OCI-LY1 (cell line): Measurements from ENCODE around the gene EDN2.

Source experiments
- H2AFZ ChIP-seq: fragments of 200-600 bp; sonication (generic), shearing (Covaris generic); 2 replicates; pipeline ENCODE4 v1.6.0; 2014; ENCODE audit warnings: antibody characterized with exemption, mild to moderate bottlenecking, low read length
- H3F3A ChIP-seq: fragments of 200-600 bp; sonication (generic), shearing (Covaris generic); 2 replicates; pipeline ENCODE4 v1.6.0; 2014; ENCODE audit warnings: mild to moderate bottlenecking, antibody characterized with exemption, low read length, moderate library complexity; ENCODE audit not compliant: insufficient read depth
- H3K27ac ChIP-seq: fragments of 200-600 bp; sonication (generic); 2 replicates; pipeline ENCODE4 v1.5.1; 2014; ENCODE audit warnings: low read length, mixed run types, mild to moderate bottlenecking, low read depth; ENCODE audit not compliant: poor library complexity, severe bottlenecking
- H3K27me3 ChIP-seq: fragments of 200-600 bp; sonication (generic); 2 replicates; pipeline ENCODE4 v1.6.0; 2014; ENCODE audit warnings: antibody characterized with exemption, mild to moderate bottlenecking, low read length, moderate library complexity; ENCODE audit not compliant: insufficient read depth
- H3K36me3 ChIP-seq: fragments of 200-600 bp; sonication (generic); 2 replicates; pipeline ENCODE4 v1.6.1; 2014; ENCODE audit warnings: mild to moderate bottlenecking, antibody characterized with exemption, low read length, moderate library complexity, mixed read lengths; ENCODE audit not compliant: insufficient read depth
- H3K4me1 ChIP-seq: fragments of 200-600 bp; sonication (generic); 2 replicates; pipeline ENCODE4 v1.5.1; 2014; ENCODE audit warnings: mild to moderate bottlenecking, low read length, moderate library complexity; ENCODE audit not compliant: insufficient read depth, severe bottlenecking
- H3K4me2 ChIP-seq: fragments of 200-600 bp; sonication (generic), shearing (Covaris generic); 2 replicates; pipeline ENCODE4 v1.6.1; 2014; ENCODE audit warnings: low read length
- H3K4me3 ChIP-seq: fragments of 200-600 bp; sonication (generic); 2 replicates; pipeline ENCODE4 v1.5.1; 2014; ENCODE audit warnings: low read length, low read depth, mild to moderate bottlenecking, mixed read lengths; ENCODE audit not compliant: poor library complexity, severe bottlenecking
- H3K79me2 ChIP-seq: fragments of 200-600 bp; shearing (Covaris generic); 2 replicates; pipeline ENCODE4 v1.6.1; 2016; ENCODE audit warnings: mixed run types, low read length, mixed read lengths; ENCODE audit not compliant: insufficient read depth
- H3K9ac ChIP-seq: fragments of 200-600 bp; sonication (generic), shearing (Covaris generic); 2 replicates; pipeline ENCODE4 v1.6.1; 2014; ENCODE audit warnings: mild to moderate bottlenecking, low read length, mixed read lengths
- H3K9me2 ChIP-seq: fragments of 200-600 bp; sonication (generic), shearing (Covaris generic); 2 replicates; pipeline ENCODE4 v1.6.1; 2014; ENCODE audit warnings: low read depth, mild to moderate bottlenecking, low read length, mixed read lengths
- H3K9me3 ChIP-seq: fragments of 200-600 bp; shearing (Covaris generic); 2 replicates; pipeline ENCODE4 v1.6.1; 2014; ENCODE audit warnings: low read length, mixed read lengths
- H4K20me1 ChIP-seq: fragments of 200-600 bp; sonication (generic), shearing (Covaris generic); 2 replicates; pipeline ENCODE4 v1.6.0; 2016; ENCODE audit warnings: mild to moderate bottlenecking, low read length; ENCODE audit not compliant: insufficient read depth
- EZH2 ChIP-seq: fragments of 200-600 bp; sonication (generic), shearing (Covaris generic); IDR thresholded peaks from 2 replicates; pipeline ENCODE4 v1.8.0; 2017; ENCODE audit warnings: borderline replicate concordance, mixed run types, mild to moderate bottlenecking, antibody characterized with exemption, low read length, moderate library complexity, mixed read lengths
- TF ChIP-seq, protein P1 (sequence below): fragments of 200-600 bp; sonication (generic), shearing (Covaris generic); IDR thresholded peaks from 2 replicates; pipeline ENCODE4 v1.5.1; 2017; ENCODE audit warnings: mild to moderate bottlenecking, antibody characterized with exemption, low read length, moderate library complexity, mixed read lengths

The EDN2 gene

DNA sequence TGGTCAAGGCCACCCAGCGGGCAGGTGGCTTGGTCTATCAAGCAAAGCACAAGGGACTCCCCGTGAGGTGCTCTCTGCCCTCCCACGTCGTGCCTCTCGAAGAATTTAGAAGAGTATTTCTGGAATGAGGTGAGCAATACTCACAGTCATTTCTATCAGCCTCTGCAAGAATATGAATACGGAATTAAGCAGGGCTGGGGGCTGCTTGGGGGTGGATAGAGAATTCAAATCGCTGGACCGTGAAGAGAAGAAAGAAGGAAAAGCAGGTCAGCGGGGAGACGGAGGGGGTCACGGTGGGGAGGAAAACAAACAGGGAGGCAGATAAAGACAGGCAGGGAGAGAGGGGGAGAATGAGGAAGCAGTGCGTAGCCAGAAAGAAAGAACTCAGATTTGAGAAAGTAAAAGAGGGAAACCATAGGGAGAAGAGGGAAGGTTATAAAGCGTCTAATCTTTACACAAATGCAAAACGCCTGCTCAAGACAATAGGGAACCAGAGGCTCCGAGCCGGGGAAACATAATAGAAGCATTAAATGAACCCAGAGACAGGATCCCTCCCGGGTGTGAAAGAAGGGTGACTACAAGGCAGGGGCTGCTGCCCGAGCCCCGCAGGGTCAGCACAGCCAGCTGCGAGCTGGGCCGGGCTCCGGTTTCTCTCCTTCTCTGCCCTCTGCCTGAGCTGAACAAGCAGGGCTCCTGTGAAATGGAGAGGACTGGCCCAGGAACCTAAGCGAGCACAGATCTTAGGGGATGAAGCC, 2.1 kb upstream of the EDN2 start:
- H3K36me3 ChIP-seq: no peaks in the 10 kb centered on the region
- H3K27me3 ChIP-seq: 0 out of 2 replicates have a peak, but pooled peaks cover 4% of the 10 kb centered on the region
- H3K4me2 ChIP-seq: no peak overlapping the region
- no peak overlapping the region for H3K9ac ChIP-seq
- H3K4me3 ChIP-seq: no peak overlapping the region
- no peaks in the 10 kb centered on the region for H3K79me2 ChIP-seq
- no peaks in the 10 kb centered on the region for H3K9me2 ChIP-seq
- no peak overlapping the region for H2AFZ ChIP-seq
- H3K27ac ChIP-seq: no peak overlapping the region
- no peaks in the 10 kb centered on the region for H3F3A ChIP-seq
- H3K4me1 ChIP-seq: no peaks in the 10 kb centered on the region
- TF ChIP-seq, protein P1, sequence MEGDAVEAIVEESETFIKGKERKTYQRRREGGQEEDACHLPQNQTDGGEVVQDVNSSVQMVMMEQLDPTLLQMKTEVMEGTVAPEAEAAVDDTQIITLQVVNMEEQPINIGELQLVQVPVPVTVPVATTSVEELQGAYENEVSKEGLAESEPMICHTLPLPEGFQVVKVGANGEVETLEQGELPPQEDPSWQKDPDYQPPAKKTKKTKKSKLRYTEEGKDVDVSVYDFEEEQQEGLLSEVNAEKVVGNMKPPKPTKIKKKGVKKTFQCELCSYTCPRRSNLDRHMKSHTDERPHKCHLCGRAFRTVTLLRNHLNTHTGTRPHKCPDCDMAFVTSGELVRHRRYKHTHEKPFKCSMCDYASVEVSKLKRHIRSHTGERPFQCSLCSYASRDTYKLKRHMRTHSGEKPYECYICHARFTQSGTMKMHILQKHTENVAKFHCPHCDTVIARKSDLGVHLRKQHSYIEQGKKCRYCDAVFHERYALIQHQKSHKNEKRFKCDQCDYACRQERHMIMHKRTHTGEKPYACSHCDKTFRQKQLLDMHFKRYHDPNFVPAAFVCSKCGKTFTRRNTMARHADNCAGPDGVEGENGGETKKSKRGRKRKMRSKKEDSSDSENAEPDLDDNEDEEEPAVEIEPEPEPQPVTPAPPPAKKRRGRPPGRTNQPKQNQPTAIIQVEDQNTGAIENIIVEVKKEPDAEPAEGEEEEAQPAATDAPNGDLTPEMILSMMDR: no peak
- no peak for TF ChIP-seq EZH2
- H4K20me1 ChIP-seq: no peaks in the 10 kb centered on the region
- H3K9me3 ChIP-seq: no peaks in the 10 kb centered on the region

GRCh38 chr1:41486053-41486370, 1.5 kb upstream of the EDN2 start:
- H4K20me1 ChIP-seq: no peaks in the 10 kb centered on the region
- no peaks in the 10 kb centered on the region for H3K4me1 ChIP-seq
- H3K9ac ChIP-seq: no peak overlapping the region
- no peaks in the 10 kb centered on the region for H3K9me2 ChIP-seq
- no peaks in the 10 kb centered on the region for H3K9me3 ChIP-seq
- no peaks in the 10 kb centered on the region for H3F3A ChIP-seq
- no peak overlapping the region for H2AFZ ChIP-seq
- no peak overlapping the region for H3K27ac ChIP-seq
- no peaks in the 10 kb centered on the region for H3K36me3 ChIP-seq
- TF ChIP-seq, protein P1: no peak
- TF ChIP-seq EZH2: no peak
- 0 out of 2 replicates have a peak, but pooled peaks cover 4% of the 10 kb centered on the region for H3K27me3 ChIP-seq
- no peak overlapping the region for H3K4me2 ChIP-seq
- H3K79me2 ChIP-seq: no peaks in the 10 kb centered on the region
- H3K4me3 ChIP-seq: no peak overlapping the region

DNA sequence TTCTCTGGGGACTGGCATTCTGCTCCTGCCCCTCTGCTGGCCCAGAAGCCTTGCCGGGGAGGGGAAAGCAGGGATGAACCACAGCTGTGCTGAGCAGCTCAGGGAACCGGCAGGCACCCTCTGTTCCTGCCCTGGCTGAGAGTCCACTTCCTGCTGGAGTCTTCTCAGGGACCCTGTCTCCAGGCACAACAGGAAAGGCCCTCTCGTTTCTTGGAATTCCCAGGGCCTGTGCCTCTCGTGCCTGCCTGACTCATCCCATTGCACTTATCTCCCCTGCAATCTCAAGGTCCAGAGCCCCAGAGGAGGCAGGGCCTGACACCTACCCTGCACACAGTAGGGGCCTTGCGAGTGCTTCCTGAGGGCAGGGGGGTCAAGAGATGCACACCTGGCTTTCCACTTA, 1.1 kb upstream of the EDN2 start:
- Histone ChIP-seq H3K36me3 (no peaks in the 10 kb centered on the region), H3K27ac (no peak overlapping the region), H3K4me2 (no peak overlapping the region), H3K9me2 (no peaks in the 10 kb centered on the region), H3K9ac (no peak overlapping the region), H3K79me2 (no peaks in the 10 kb centered on the region), H2AFZ (no peak overlapping the region), H3K4me1 (no peaks in the 10 kb centered on the region), H4K20me1 (no peaks in the 10 kb centered on the region), H3K9me3 (no peaks in the 10 kb centered on the region), H3K27me3 (0 out of 2 replicates have a peak, but pooled peaks cover 4% of the 10 kb centered on the region), H3F3A (no peaks in the 10 kb centered on the region), H3K4me3 (no peak overlapping the region)
- no peak for TF ChIP-seq EZH2
- TF ChIP-seq, protein P1: no peak
